Lung (tissue), 12 donors: Measurements from ENCODE around the gene CSNK2A1. TPM values are rescaled to one million over a fixed set of nuclear protein-coding genes. Genes with fewer than 3 reads are reported as not detected.

ENCODE experiments used
- ATAC-seq: fragments of 200-7000 bp; cut with Tn5 transposase; one replicate; pipeline ENCODE4 v1.9.1; 2020; ENCODE audit warnings: moderate number of reproducible peaks; ENCODE audit not compliant: insufficient read depth, low FRiP score
- DNase-seq, 3 donors: peaks; one replicate each; pipeline ENCODE4 v3.0.0-alpha.2; 2013 to 2017
- H3K27ac ChIP-seq, 2 donors: one replicate each; pipeline ENCODE4 v1.5.1; 2013; ENCODE audit warnings: mild to moderate bottlenecking in 2 of 2, moderate library complexity in 2 of 2, control low read depth in 1 of 2, inconsistent platforms in 1 of 2, low read depth in 1 of 2, low read length in 1 of 2
- H3K27me3 ChIP-seq, 3 donors: one replicate each; pipeline ENCODE4 v1.5.1; 2013; ENCODE audit warnings: low read length in 2 of 3; ENCODE audit not compliant: control insufficient read depth in 3 of 3, insufficient read depth in 3 of 3
- H3K36me3 ChIP-seq, 4 donors: one replicate each; pipeline ENCODE4 v1.5.1; 2013; ENCODE audit warnings: low read length in 4 of 4, mild to moderate bottlenecking in 1 of 4, moderate library complexity in 1 of 4; ENCODE audit not compliant: control insufficient read depth in 4 of 4, insufficient read depth in 4 of 4
- H3K4me1 ChIP-seq, 5 donors: one replicate each; pipeline ENCODE4 v1.5.1; 2013; ENCODE audit warnings: low read length in 5 of 5, mild to moderate bottlenecking in 2 of 5, moderate library complexity in 1 of 5; ENCODE audit not compliant: control insufficient read depth in 5 of 5, insufficient read depth in 5 of 5
- H3K4me3 ChIP-seq: one replicate; pipeline ENCODE4 v1.5.1; 2013; ENCODE audit warnings: mild to moderate bottlenecking, control low read depth, moderate library complexity
- H3K9ac ChIP-seq, 2 donors: one replicate each; pipeline ENCODE4 v1.5.1; 2013; ENCODE audit warnings: low read length in 2 of 2, control low read depth in 1 of 2; ENCODE audit not compliant: insufficient read depth in 1 of 2
- H3K9me3 ChIP-seq, 4 donors: one replicate each; pipeline ENCODE4 v1.5.1; 2013; ENCODE audit warnings: low read length in 3 of 4, mild to moderate bottlenecking in 1 of 4, moderate library complexity in 1 of 4; ENCODE audit not compliant: control insufficient read depth in 4 of 4, insufficient read depth in 3 of 4
- WGBS, 2 donors: extraction: QIAGEN DNeasy Blood & Tissue Kit; methylation state at CpG; one replicate each; pipeline ENCODE4 v1.1.7; 2013; 5-methylcytosine and 5-hydroxymethylcytosine counted together
- polyA plus RNA-seq, 2 donors: library from polyadenylated mRNA; stranded (reverse); fragments of 200-250 nt; gene quantifications; one replicate each; pipeline ENCODE4 v1.2.1, GENCODE V29; 2013
- total RNA-seq, 2 donors: library from RNA; depleted of rRNA in 1 of 2; stranded (reverse); fragments of >200 nt in 1 of 2; gene quantifications; one replicate each; pipeline ENCODE4 v1.2.1, GENCODE V29; 2014 to 2021
- TF ChIP-seq, protein P1 (sequence below): IDR thresholded peaks from 2 replicates; pipeline ENCODE4 v1.5.1; 2012; ENCODE audit warnings: mild to moderate bottlenecking; ENCODE audit errors: control extremely low read depth, extremely low read depth
- donor health status: control.
- donor health status: control.
- donor health status: Bipolar disorder and iron deficiency.
- donor health status: healthy.
- donor health status: DM: yes; HTN: yes; CAD: no.

Gene CSNK2A1
- total and polyA plus RNA-seq, 4 donors = 20.5 to 186 (median 60.7) TPM

DNA sequence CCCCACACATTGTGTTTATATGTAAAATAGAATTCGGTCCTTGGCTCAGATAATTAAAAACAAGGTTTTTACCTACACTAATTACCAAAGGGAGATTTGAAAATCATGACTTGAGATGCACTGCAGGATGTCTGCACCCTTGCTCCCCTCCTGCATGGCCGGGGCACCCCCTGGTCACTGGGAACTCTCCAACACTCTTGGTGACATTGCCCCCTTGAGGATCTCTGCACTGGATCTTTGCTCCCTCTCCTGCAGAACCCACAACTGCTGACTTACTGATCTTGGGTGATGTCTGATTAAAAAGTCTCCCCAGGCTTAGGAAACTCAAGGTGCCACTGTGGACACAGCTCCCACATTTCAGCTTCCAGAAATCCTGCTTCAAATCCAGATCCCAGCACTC is 17.1 kb upstream of the CSNK2A1 start:
- no peak overlapping the region for H3K9ac ChIP-seq
- no peaks in the 10 kb centered on the region for H3K36me3 ChIP-seq
- DNase-seq (no peak), ATAC-seq (no peak)
- H3K4me1 ChIP-seq = no peaks in the 10 kb centered on the region
- TF ChIP-seq, protein P1, sequence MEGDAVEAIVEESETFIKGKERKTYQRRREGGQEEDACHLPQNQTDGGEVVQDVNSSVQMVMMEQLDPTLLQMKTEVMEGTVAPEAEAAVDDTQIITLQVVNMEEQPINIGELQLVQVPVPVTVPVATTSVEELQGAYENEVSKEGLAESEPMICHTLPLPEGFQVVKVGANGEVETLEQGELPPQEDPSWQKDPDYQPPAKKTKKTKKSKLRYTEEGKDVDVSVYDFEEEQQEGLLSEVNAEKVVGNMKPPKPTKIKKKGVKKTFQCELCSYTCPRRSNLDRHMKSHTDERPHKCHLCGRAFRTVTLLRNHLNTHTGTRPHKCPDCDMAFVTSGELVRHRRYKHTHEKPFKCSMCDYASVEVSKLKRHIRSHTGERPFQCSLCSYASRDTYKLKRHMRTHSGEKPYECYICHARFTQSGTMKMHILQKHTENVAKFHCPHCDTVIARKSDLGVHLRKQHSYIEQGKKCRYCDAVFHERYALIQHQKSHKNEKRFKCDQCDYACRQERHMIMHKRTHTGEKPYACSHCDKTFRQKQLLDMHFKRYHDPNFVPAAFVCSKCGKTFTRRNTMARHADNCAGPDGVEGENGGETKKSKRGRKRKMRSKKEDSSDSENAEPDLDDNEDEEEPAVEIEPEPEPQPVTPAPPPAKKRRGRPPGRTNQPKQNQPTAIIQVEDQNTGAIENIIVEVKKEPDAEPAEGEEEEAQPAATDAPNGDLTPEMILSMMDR = no peak
- H3K4me3 ChIP-seq = no peak overlapping the region
- H3K27me3 ChIP-seq = peaks cover 0 to 6% (median 5%) of the 10 kb centered on the region in 3 donors
- no peaks in the 10 kb centered on the region for H3K9me3 ChIP-seq
- no peak overlapping the region for H3K27ac ChIP-seq
- WGBS, 2 donors = 44 to 51% methylated on average over 2 of the region's 2 CpGs

DNA sequence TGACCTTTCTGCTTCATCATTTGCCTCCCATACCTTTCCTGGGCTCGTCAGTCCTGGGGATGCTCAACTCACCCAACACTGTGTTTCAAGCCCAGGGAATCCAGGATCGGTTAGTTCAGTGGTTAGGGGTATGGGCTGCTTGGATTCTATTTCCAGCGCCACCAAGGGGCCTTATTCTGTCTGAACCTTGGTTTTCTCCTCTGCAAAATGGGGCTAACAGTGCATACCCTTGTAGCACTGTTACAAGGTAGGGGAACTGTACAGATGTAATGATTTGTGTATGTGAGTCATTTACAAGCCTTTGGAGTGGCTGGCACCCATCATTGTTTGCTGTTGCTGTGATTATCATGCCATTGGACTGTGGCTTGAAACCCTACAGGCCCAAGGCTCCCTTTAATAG is 14.5 kb upstream of the CSNK2A1 start:
- Histone ChIP-seq H3K27ac (no peak overlapping the region), H3K4me1 (no peaks in the 10 kb centered on the region), H3K36me3 (no peaks in the 10 kb centered on the region), H3K9me3 (no peaks in the 10 kb centered on the region), H3K4me3 (no peak overlapping the region), H3K9ac (no peak overlapping the region), H3K27me3 (peaks cover 0 to 12% (median 5%) of the 10 kb centered on the region in 3 donors)
- ATAC-seq (no peak), DNase-seq (no peak)
- WGBS, 2 donors = 86 to 93% methylated on average over 3 of the region's 3 CpGs
- TF ChIP-seq, protein P1 = no peak

DNA sequence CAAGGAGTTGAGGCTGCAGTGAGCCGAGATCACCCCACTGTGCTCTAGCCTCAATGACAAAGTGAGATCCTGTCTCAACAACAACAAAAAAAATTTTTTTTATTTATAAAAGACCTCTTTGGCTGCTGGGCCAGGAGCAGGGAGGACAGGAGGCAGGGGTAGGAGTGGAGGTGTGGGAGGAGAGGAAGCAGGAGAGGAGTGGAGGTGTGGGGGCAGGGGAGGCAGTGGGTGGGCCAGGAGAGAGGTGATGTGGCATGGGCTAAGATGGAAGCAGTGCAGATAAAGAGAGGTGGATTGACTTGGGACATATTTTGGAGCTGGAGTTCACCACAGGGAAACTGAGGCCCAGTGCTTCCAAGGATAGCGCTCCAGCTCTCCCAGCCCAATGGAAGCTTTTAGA is 13.4 kb upstream of the CSNK2A1 start:
- H3K9ac ChIP-seq = no peak overlapping the region
- TF ChIP-seq, protein P1 = no peak
- DNase-seq = no peak
- WGBS, 2 donors = 97 to 98% methylated on average over 2 of the region's 2 CpGs
- H3K27ac ChIP-seq = no peak overlapping the region
- no peaks in the 10 kb centered on the region for H3K36me3 ChIP-seq
- H3K4me1 ChIP-seq = no peaks in the 10 kb centered on the region
- no peak overlapping the region for H3K4me3 ChIP-seq
- peaks cover 0 to 12% (median 5%) of the 10 kb centered on the region in 3 donors for H3K27me3 ChIP-seq
- H3K9me3 ChIP-seq = no peaks in the 10 kb centered on the region
- no peak for ATAC-seq

DNA sequence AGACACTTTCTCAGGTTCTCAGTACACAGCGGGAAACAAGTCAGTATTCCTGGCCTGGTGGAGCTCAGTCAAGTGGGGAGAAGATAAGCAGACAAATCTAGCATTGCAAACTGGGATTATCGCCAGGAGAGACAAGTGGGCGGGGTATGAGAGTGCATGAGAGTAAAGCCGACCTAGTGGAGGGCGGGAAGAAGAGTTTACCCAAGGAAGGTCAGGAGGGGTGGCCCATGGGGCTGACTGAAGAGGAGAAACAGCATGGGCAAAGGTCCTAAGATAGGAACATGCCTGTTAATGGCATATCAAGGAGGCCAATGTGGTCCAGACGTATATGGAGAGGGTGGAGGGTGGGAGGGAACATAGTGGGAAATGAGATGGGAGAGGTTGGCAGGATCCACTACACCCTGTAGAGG is 12.4 kb upstream of the CSNK2A1 start:
- H3K9ac ChIP-seq = no peak overlapping the region
- 45 to 73% methylated on average over 6 of the region's 6 CpGs for WGBS, 2 donors
- no peaks in the 10 kb centered on the region for H3K9me3 ChIP-seq
- H3K4me1 ChIP-seq = no peaks in the 10 kb centered on the region
- peaks cover 0 to 10% (median 5%) of the 10 kb centered on the region in 3 donors for H3K27me3 ChIP-seq
- TF ChIP-seq, protein P1 = no peak
- no peaks in the 10 kb centered on the region for H3K36me3 ChIP-seq
- no peak overlapping the region for H3K4me3 ChIP-seq
- ATAC-seq = no peak
- DNase-seq = no peak
- no peak overlapping the region for H3K27ac ChIP-seq
